ENCODE results near the gene ZBTB5.
A peak's percentile ranks its signal among the peaks of the same experiment; 100 is the strongest.
"Not testable (repeated sequence)": the region's sequence is repeated elsewhere in the genome, so short reads cannot be mapped to it uniquely, and the experiment has no call there.

ZBTB5 gene

DNA sequence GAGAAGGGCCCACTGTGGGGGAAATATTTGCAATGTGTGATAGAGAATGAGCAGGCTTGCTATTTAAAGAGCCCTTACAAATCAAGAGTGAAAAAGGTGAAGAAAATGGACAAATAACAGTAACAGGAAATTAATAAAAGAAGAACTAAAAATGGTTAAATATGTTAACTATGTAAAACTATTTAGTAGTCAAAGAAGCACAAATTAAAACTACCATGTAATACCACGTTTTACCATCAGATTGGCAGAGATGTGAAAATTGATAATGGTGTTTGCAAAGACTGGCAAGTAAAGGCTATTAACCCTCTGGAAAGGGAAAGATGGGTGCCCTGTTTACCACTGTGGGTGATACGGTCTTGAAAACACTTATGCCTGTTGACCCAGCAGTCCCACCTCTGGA is 65.9 kb downstream of the ZBTB5 start:
- no peak for DNase-seq

GRCh38 chr9:37398464-37399025 is 66.7 kb downstream of the ZBTB5 start:
- DNase-seq, result no peak

DNA sequence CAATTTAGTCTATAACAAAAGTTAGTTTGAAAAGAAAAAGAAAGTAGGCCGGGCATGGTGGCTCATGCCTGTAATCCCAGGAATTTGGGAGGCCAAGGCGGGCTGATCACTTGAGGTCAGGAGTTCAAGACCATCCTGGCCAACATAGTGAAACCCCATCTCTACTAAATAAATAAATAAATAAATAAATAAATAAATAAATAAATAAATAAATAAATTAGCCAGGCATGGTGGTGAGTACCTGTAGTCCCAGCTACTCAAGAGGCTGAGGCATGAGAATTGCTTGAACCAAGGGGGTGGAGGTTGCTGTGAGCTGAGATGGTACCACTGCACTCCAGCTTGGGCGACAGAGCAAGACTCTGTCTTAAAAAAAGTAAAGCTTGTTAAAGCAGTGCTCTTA is 67.3 kb downstream of the ZBTB5 start:
- not testable (repeated sequence) for DNase-seq

DNA sequence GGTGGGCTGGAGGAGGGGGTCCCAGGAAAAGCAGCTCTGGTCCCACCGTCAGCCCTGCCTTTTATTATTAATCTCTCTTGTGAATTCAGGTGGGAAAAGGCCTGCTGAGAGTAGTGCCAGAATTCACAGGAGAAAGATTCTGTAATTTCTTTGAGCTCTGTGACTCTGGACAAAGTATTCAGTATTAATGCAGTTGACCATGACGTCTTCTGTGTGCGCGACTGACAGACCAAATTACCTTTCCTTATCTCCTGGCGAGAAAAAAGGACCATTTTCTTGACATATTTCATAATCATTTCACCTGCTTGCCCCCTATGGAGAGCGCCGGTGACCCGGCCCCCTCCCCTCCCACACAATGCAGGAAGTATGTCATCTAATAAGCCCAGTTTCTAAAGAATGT is 69.6 kb downstream of the ZBTB5 start:
- DNase-seq, result no peak

DNA sequence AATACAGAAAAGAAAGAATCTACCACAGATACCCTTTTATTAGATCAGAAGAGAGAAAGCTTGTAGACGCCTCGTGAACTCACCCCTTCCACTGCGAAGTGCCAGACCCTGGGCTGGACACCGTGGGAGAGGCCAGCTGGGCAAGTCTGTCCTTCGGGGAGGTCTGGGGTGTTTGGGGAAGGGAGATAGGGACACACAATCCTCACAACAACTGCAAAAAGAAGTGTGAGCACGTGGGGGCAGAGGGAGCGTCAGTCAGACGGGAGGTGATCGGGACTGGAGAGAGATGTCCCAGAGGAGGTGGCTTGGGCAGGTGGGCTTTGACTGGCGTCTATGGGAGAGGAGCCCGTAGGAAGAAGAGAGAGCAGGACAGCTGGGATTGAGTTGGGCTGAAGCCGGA is 70.0 kb downstream of the ZBTB5 start:
- no peak for DNase-seq

DNA sequence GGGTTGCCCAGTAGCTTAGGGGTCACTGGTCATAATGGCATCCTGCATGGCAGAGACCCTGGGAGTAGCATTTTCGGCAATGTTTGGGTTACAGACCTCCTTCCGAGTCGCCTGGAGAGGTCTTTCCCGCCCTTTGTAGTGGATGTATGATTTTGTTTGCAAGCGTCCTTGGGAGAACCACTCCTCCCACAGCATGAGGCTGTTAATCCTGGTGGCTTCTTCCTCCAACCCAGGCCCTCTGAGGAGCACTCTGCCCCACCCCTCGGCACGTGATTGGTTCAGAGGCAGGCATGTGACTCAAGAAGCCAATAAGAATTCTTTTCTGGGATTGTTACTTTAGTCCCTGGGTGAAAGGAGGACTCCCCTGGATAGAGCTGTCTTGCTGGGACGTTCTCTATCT is 73.0 kb downstream of the ZBTB5 start:
- DNase-seq, result no peak

- peak in 1 of 2 experiments; percentile 10 for DNase-seq
Measured at GRCh38 chr9:37390759-37391158, 74.5 kb downstream of the ZBTB5 start.
